IMR-90 (cell line): Measurements from ENCODE around the gene ITIH4. TPM values are rescaled to one million over a fixed set of nuclear protein-coding genes. Genes with fewer than 3 reads are reported as not detected.

ENCODE experiments used
- ATAC-seq: fragments of 200-7000 bp; cut with Tn5 transposase; 2 replicates; pipeline ENCODE4 v1.9.1; 2020; ENCODE audit warnings: low read depth, mild to moderate bottlenecking, moderate library complexity
- BruUV-seq: library from RNA; stranded (reverse); fragments of 400-500 nt; replicated peaks from 2 replicates; lab custom pipeline; 2021; lab: Mats Ljungman, UMichigan
- CTCF ChIA-PET: fragments of 300-600 bp; formaldehyde crosslinking; extraction: SDS; loops from one replicate; lab custom pipeline; 2021; ENCODE audit warnings: antibody characterized with exemption; lab: Yijun Ruan, JAX
- POLR2A ChIA-PET: fragments of 300-600 bp; sonication (Branson Sonifier 250); formaldehyde crosslinking; loops from one replicate; lab custom pipeline; 2022; ENCODE audit warnings: antibody characterized with exemption; ENCODE audit not compliant: unreplicated experiment; lab: Charles Lee
- DNase-seq: peaks from one replicate; pipeline ENCODE4 v3.0.0; 2013
- H2AFZ ChIP-seq: replicated peaks from 2 replicates; pipeline ENCODE3; 2013; ENCODE audit warnings: low read length, mild to moderate bottlenecking; ENCODE audit not compliant: poor library complexity
- H2AK5ac ChIP-seq: 2 replicates; pipeline ENCODE4 v1.6.1; 2013; ENCODE audit warnings: low read depth, low read length, inconsistent platforms
- H2AK9ac ChIP-seq: replicated peaks from 2 replicates; pipeline ENCODE3; 2013; ENCODE audit warnings: mild to moderate bottlenecking, low read depth, low read length, moderate library complexity; ENCODE audit not compliant: poor library complexity
- H2BK120ac ChIP-seq: 2 replicates; pipeline ENCODE4 v1.6.1; 2013; ENCODE audit warnings: low read depth, low read length, inconsistent platforms
- H2BK15ac ChIP-seq: 3 replicates; pipeline ENCODE4 v1.6.1; 2013; ENCODE audit warnings: low read depth, low read length, inconsistent platforms
- H2BK20ac ChIP-seq: 2 replicates; pipeline ENCODE4 v1.6.1; 2013; ENCODE audit warnings: low read depth, mild to moderate bottlenecking, inconsistent platforms, low read length, moderate library complexity
- H2BK5ac ChIP-seq: 2 replicates; pipeline ENCODE4 v1.6.1; 2013; ENCODE audit warnings: mild to moderate bottlenecking, low read depth, low read length, inconsistent platforms; ENCODE audit not compliant: poor library complexity, severe bottlenecking
- H3K14ac ChIP-seq: replicated peaks from 2 replicates; pipeline ENCODE4 v1.6.1; 2013; ENCODE audit warnings: low read depth, low read length, inconsistent platforms
- H3K18ac ChIP-seq: 2 replicates; pipeline ENCODE4 v1.6.1; 2013; ENCODE audit warnings: low read depth, low read length, control low read depth
- H3K23ac ChIP-seq: 2 replicates; pipeline ENCODE4 v1.6.1; 2013; ENCODE audit warnings: low read depth, low read length, inconsistent platforms
- H3K27ac ChIP-seq: 2 replicates; pipeline ENCODE4 v1.5.1; 2013; ENCODE audit warnings: mild to moderate bottlenecking, control low read depth, low read length; ENCODE audit not compliant: insufficient read depth
- H3K27me3 ChIP-seq: 2 replicates; pipeline ENCODE4 v1.6.1; 2013; ENCODE audit warnings: low read length; ENCODE audit not compliant: control insufficient read depth, insufficient read depth
- H3K36me3 ChIP-seq: 2 replicates; pipeline ENCODE4 v1.6.1; 2013; ENCODE audit warnings: low read length, mixed read lengths; ENCODE audit not compliant: control insufficient read depth, insufficient read depth
- H3K4ac ChIP-seq: 2 replicates; pipeline ENCODE4 v1.6.1; 2013; ENCODE audit warnings: low read depth, low read length, inconsistent platforms
- H3K4me1 ChIP-seq: 2 replicates; pipeline ENCODE4 v1.6.1; 2013; ENCODE audit warnings: low read length, mixed read lengths; ENCODE audit not compliant: control insufficient read depth, insufficient read depth
- H3K4me2 ChIP-seq: 2 replicates; pipeline ENCODE4 v1.6.1; 2013; ENCODE audit warnings: low read depth, mild to moderate bottlenecking, control low read depth, low read length, moderate library complexity
- H3K4me3 ChIP-seq: 2 replicates; pipeline ENCODE4 v1.5.1; 2013; ENCODE audit warnings: low read depth, mild to moderate bottlenecking, control low read depth, low read length, moderate library complexity; ENCODE audit not compliant: insufficient read depth
- H3K56ac ChIP-seq: 2 replicates; pipeline ENCODE4 v1.6.1; 2013; ENCODE audit warnings: low read length, inconsistent platforms; ENCODE audit not compliant: insufficient read depth; ENCODE audit errors: extremely low read depth
- H3K79me1 ChIP-seq, 2 experiments: 2 replicates each; pipeline ENCODE4 v1.6.1; 2013; ENCODE audit warnings: low read length in 2 of 2, inconsistent platforms in 1 of 2, low read depth in 1 of 2
- H3K9ac ChIP-seq: 2 replicates; pipeline ENCODE4 v1.6.1; 2013; ENCODE audit warnings: low read depth, low read length, control low read depth
- H3K9me1 ChIP-seq: 2 replicates; pipeline ENCODE4 v1.6.1; 2013; ENCODE audit warnings: low read length, inconsistent platforms; ENCODE audit not compliant: insufficient read depth
- H3K9me3 ChIP-seq: 2 replicates; pipeline ENCODE4 v1.6.1; 2013; ENCODE audit warnings: low read length; ENCODE audit not compliant: control insufficient read depth, insufficient read depth
- H4K20me1 ChIP-seq: 2 replicates; pipeline ENCODE4 v1.6.1; 2013; ENCODE audit warnings: low read length, inconsistent platforms; ENCODE audit not compliant: insufficient read depth
- H4K5ac ChIP-seq: 2 replicates; pipeline ENCODE4 v1.6.1; 2013; ENCODE audit warnings: mild to moderate bottlenecking, low read depth, low read length, control low read depth
- H4K8ac ChIP-seq, 2 experiments: 2 replicates each; pipeline ENCODE4 v1.6.1; 2013; ENCODE audit warnings: low read depth in 2 of 2, low read length in 2 of 2, control low read depth in 1 of 2, inconsistent platforms in 1 of 2
- H4K91ac ChIP-seq: 2 replicates; pipeline ENCODE4 v1.6.1; 2013; ENCODE audit warnings: low read depth, low read length, inconsistent platforms; ENCODE audit not compliant: insufficient read depth
- BHLHE40 ChIP-seq: fragments of 150-350 bp; IDR thresholded peaks from 2 replicates; pipeline ENCODE4 v1.6.1; 2016; ENCODE audit warnings: mild to moderate bottlenecking, low read depth, low read length
- CEBPB ChIP-seq: IDR thresholded peaks from 2 replicates; pipeline ENCODE4 v1.6.1; 2012; ENCODE audit warnings: low read depth, low read length, improper control_type of control experiment
- FOS ChIP-seq: fragments of 150-350 bp; IDR thresholded peaks from 2 replicates; pipeline ENCODE4 v1.6.1; 2016; ENCODE audit warnings: low read depth, low read length
- MAFK ChIP-seq: IDR thresholded peaks from 2 replicates; pipeline ENCODE4 v1.6.1; 2012; ENCODE audit warnings: low read depth, low read length, improper control_type of control experiment
- MXI1 ChIP-seq: IDR thresholded peaks from 2 replicates; pipeline ENCODE4 v1.6.1; 2012; ENCODE audit warnings: low read depth, mild to moderate bottlenecking, low read length, moderate library complexity, borderline replicate concordance
- POLR2A ChIP-seq: IDR thresholded peaks from 2 replicates; pipeline ENCODE4 v1.6.1; 2012; ENCODE audit warnings: mild to moderate bottlenecking, low read depth, low read length
- USF2 ChIP-seq: fragments of 150-350 bp; IDR thresholded peaks from 2 replicates; pipeline ENCODE4 v1.6.1; 2017; ENCODE audit warnings: mild to moderate bottlenecking, antibody characterized with exemption, low read length, low read depth
- WGBS, 2 experiments: methylation state at CpG; one replicate each; pipeline versions ENCODE4 v1.1.5 to v1.1.7; 2013; ENCODE audit warnings: missing lambda C conversion rate in 2 of 2; ENCODE audit not compliant: insufficient read length in 1 of 2; ENCODE audit errors: extremely low coverage in 2 of 2; 5-methylcytosine and 5-hydroxymethylcytosine counted together
- dilution Hi-C: fragments of 300-500 bp; cut with HindIII; formaldehyde crosslinking; loops from one replicate; pipeline ENCODE4 v1.14.3; 2018; ENCODE audit warnings: low sequenced_read_pairs; ENCODE audit not compliant: unreplicated experiment
- in situ Hi-C: fragments of 300-500 bp; cut with MboI; formaldehyde crosslinking; loops from 3 replicates; pipeline ENCODE4 v1.14.3; 2019; ENCODE audit warnings: low sequenced_read_pairs, inconsistent platforms, mixed read lengths
- intact Hi-C: fragments of 100-400 bp; cut with micrococcal nuclease; formaldehyde crosslinking; loops from 2 replicates; pipeline ENCODE4 v1.10.0; 2022
- polyA plus RNA-seq, 3 experiments: library from polyadenylated mRNA; depleted of rRNA; stranded (reverse); fragments of >200 nt; gene quantifications; 2 replicates each; pipeline ENCODE4 v1.2.3, GENCODE V29; 2012; ENCODE audit warnings: low replicate concordance in 1 of 3
- total RNA-seq: library from RNA; depleted of rRNA; stranded (reverse); fragments of >200 nt; gene quantifications from 2 replicates; pipeline ENCODE4 v1.2.3, GENCODE V29; 2012

The ITIH4 gene
- total and polyA plus RNA-seq, 2 of the 4 experiments (the other 2 are of a cell fraction) = 0.26 to 0.36 TPM

GRCh38 chr3:52813810-52814209 is 16.7 kb downstream of the ITIH4 start:
- Histone ChIP-seq H2AFZ (no peak overlapping the region), H3K4me1 (no peaks in the 10 kb centered on the region), H3K56ac (no peak overlapping the region), H4K20me1 (no peaks in the 10 kb centered on the region), H2AK5ac (no peak overlapping the region), H2BK15ac (no peak overlapping the region), H3K27me3 (peaks cover 24% of the 10 kb centered on the region), H3K9ac (no peak overlapping the region), H4K8ac (no peak overlapping the region), H3K36me3 (no peaks in the 10 kb centered on the region), H2BK5ac (no peak overlapping the region), H3K23ac (no peak overlapping the region), H3K9me1 (no peaks in the 10 kb centered on the region), H3K9me3 (no peaks in the 10 kb centered on the region), H3K18ac (no peak overlapping the region), H2BK120ac (no peak overlapping the region), H2BK20ac (no peak overlapping the region), H4K5ac (no peak overlapping the region), H3K4me2 (no peak overlapping the region), H2AK9ac (no peak overlapping the region), H4K91ac (no peak overlapping the region), H3K14ac (no peak overlapping the region), H3K79me1 (no peaks in the 10 kb centered on the region), H3K27ac (no peak overlapping the region), H3K4ac (no peak overlapping the region), H3K4me3 (no peak overlapping the region)
- dilution Hi-C loops = no loop called here
- ATAC-seq (no peak), DNase-seq (no peak)
- POLR2A ChIA-PET = no interaction called here
- intact Hi-C loops = no loop called here
- in situ Hi-C loops = no loop called here
- 66% methylated on average over 5 of the region's 8 CpGs; no CpG with 5 or more reads in 1 of the 2 experiments for WGBS, 2 experiments
- CTCF ChIA-PET = no interaction called here
- no peak for TF ChIP-seq POLR2A
- TF ChIP-seq FOS = no peak
- no peak for TF ChIP-seq MXI1
- TF ChIP-seq USF2 = no peak
- TF ChIP-seq BHLHE40 = no peak
- no peak for TF ChIP-seq MAFK
- TF ChIP-seq CEBPB = no peak
- BruUV-seq = no TSS peak
